ENCODE measurements around the gene FGF5.

Gene FGF5

DNA sequence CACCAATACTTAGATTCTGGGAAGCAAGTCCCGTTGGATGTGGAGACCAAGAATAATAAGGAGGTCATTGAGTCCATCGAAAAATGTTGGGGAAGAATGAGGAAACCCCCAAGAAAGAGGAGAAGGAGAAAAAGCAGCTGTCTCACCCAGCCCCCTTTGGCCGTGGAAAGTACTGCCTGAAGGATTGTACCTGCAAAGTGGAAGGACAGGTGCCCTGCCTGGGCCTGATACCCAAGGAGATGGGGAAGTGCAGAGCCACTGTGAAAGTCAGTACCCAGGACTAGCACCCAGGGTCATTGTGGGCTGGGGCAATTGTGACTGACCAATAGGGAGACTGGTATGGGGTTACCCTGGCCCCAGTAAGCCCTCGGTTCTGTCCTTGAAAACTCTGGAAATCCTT, 55.3 kb downstream of the FGF5 start:
- H3K9me3 ChIP-seq (ENCODE audit: control insufficient read depth, insufficient read depth, low read depth, low read length) = no peaks in the 10 kb centered on the region
- no peaks in the 10 kb centered on the region for H3K36me3 ChIP-seq (ENCODE audit: control insufficient read depth in 2 of 2, insufficient read depth in 1 of 2, low read length in 2 of 2)
- no peaks in the 10 kb centered on the region for H3K4me1 ChIP-seq (ENCODE audit: control insufficient read depth, insufficient read depth, low read length)
- no peak overlapping the region for H3K4me3 ChIP-seq (ENCODE audit: low read depth, low read length)
- H3K27ac ChIP-seq (ENCODE audit: extremely low read depth, low read depth, low read length) = no peak overlapping the region
- TF ChIP-seq MYNN (tag by site-specific recombination; IDR thresholded peaks at IDR 0.05; ENCODE audit: borderline replicate concordance) = no peak
- CTCF ChIA-PET = interaction anchor here (0.8 to 1.0 kb wide), 2 partner anchors 11 to 101 kb away, joined by 3 read pairs; no protein-coding TSS in a partner anchor
- POLR2A ChIA-PET = no interaction called here

DNA sequence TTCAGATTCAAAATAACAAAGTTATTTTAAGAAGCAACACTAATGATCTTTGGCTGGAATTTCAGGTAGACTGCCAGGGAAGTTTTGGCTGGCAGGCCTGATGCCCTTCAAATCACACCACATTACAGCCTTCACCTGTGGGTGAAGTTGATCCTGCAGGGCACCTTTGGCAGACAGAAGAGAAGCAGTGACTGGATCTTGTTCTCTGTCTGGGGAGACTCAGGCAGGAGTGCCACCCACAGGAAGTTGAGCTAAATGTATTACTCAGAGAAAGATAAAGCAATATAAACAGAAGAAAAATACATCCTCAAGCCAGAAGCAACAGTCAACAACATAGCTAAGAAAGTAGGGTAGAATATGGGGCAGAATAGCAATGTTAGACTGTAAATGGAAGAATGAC, 56.3 kb downstream of the FGF5 start:
- Histone ChIP-seq H3K4me1 (ENCODE audit: control insufficient read depth, insufficient read depth, low read length) (no peaks in the 10 kb centered on the region), H3K36me3 (ENCODE audit: control insufficient read depth in 2 of 2, insufficient read depth in 1 of 2, low read length in 2 of 2) (no peaks in the 10 kb centered on the region), H3K9me3 (ENCODE audit: control insufficient read depth, insufficient read depth, low read depth, low read length) (no peaks in the 10 kb centered on the region), H3K4me3 (ENCODE audit: low read depth, low read length) (no peak overlapping the region), H3K27ac (ENCODE audit: extremely low read depth, low read depth, low read length) (no peak overlapping the region)
- TF ChIP-seq ZNF692 (tag by site-specific recombination; IDR thresholded peaks at IDR 0.05) (no peak), PRDM1 (tag by site-specific recombination; IDR thresholded peaks at IDR 0.05) (no peak), ZNF501 (tag by site-specific recombination; IDR thresholded peaks at IDR 0.05) (no peak), TSHZ1 (tag by site-specific recombination; IDR thresholded peaks at IDR 0.05; ENCODE audit: borderline replicate concordance) (no peak), GLIS1 (tag by site-specific recombination; IDR thresholded peaks at IDR 0.05) (no peak), HIC1 (tag by site-specific recombination; IDR thresholded peaks at IDR 0.05) (no peak), ZNF654 (tag by site-specific recombination; IDR thresholded peaks at IDR 0.05; ENCODE audit: low read depth) (peak; percentile 54), CTCF (tag by site-specific recombination; IDR thresholded peaks at IDR 0.05) (peak; percentile 38; the same call in 1 of the 2 replicates)
- ChIA-PET POLR2A (interaction anchor here (0.6 to 0.9 kb wide), 2 partner anchors 57 to 121 kb away, joined by 3 read pairs; no protein-coding TSS in a partner anchor), CTCF (interaction anchor here (0.6 to 1.9 kb wide), 9 partner anchors 12 to 1197 kb away, joined by 3 to 12 read pairs (median 3); partner anchors contain the start of gene CFAP299)

- ChIA-PET POLR2A (no interaction called here), CTCF (interaction anchor here (1.9 kb wide), 1 partner anchor 11 kb away, joined by 12 read pairs; the partner anchor contains the start of gene CFAP299)
- no peaks in the 10 kb centered on the region for H3K9me3 ChIP-seq (ENCODE audit: control insufficient read depth, insufficient read depth, low read depth, low read length)
- H3K4me3 ChIP-seq (ENCODE audit: low read depth, low read length) = no peak overlapping the region
- H3K36me3 ChIP-seq (ENCODE audit: control insufficient read depth in 2 of 2, insufficient read depth in 1 of 2, low read length in 2 of 2) = no peaks in the 10 kb centered on the region
- H3K4me1 ChIP-seq (ENCODE audit: control insufficient read depth, insufficient read depth, low read length) = no peaks in the 10 kb centered on the region
- H3K27ac ChIP-seq (ENCODE audit: extremely low read depth, low read depth, low read length) = no peak overlapping the region
- no peak for TF ChIP-seq ZNF791 (tag by site-specific recombination; IDR thresholded peaks at IDR 0.05)
- no peak for TF ChIP-seq HIC1 (tag by site-specific recombination; IDR thresholded peaks at IDR 0.05)
- peak; percentile 57; the same call in 1 of the 2 replicates for TF ChIP-seq OVOL3 (tag by site-specific recombination; IDR thresholded peaks at IDR 0.05)
- TF ChIP-seq PRDM6 (tag by site-specific recombination; IDR thresholded peaks at IDR 0.05) = peak; percentile 79
- TF ChIP-seq TCF7L2 (IDR thresholded peaks at IDR 0.05; ENCODE audit: borderline replicate concordance, low read depth, low read length) = peak; percentile 53; the same call in 1 of the 2 replicates
- no peak for TF ChIP-seq TRIM28 (IDR thresholded peaks at IDR 0.05; ENCODE audit: borderline replicate concordance, low read length)
- TF ChIP-seq, protein P1, sequence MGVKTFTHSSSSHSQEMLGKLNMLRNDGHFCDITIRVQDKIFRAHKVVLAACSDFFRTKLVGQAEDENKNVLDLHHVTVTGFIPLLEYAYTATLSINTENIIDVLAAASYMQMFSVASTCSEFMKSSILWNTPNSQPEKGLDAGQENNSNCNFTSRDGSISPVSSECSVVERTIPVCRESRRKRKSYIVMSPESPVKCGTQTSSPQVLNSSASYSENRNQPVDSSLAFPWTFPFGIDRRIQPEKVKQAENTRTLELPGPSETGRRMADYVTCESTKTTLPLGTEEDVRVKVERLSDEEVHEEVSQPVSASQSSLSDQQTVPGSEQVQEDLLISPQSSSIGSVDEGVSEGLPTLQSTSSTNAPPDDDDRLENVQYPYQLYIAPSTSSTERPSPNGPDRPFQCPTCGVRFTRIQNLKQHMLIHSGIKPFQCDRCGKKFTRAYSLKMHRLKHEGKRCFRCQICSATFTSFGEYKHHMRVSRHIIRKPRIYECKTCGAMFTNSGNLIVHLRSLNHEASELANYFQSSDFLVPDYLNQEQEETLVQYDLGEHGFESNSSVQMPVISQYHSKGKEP (tag by site-specific recombination; IDR thresholded peaks at IDR 0.05) = 0 out of 2 replicates have a peak, but pooled peaks have one; percentile 30
Observed at GRCh38 chr4:80324171-80324570, 57.7 kb downstream of the FGF5 start.
